Keratinocyte (primary cell): Measurements from ENCODE around the gene JAKMIP2. TPM values are rescaled to one million over a fixed set of nuclear protein-coding genes. Genes with fewer than 3 reads are reported as not detected.

Experiments
- DNase-seq: peaks from one replicate; pipeline ENCODE4 v3.0.0-alpha.2; 2011; ENCODE audit warnings: low read depth, missing footprints, low spot score
- FAIRE-seq: peaks from 2 replicates; lab custom pipeline; 2011; peaks lifted over from hg19 to GRCh38; lab: Jason Lieb, UNC
- H2AFZ ChIP-seq: 2 replicates; pipeline ENCODE4 v1.6.0; 2012; ENCODE audit warnings: low read length, control low read depth, inconsistent platforms; ENCODE audit not compliant: control insufficient read depth
- H3K27ac ChIP-seq: 2 replicates; pipeline ENCODE4 v1.5.1; 2011; ENCODE audit warnings: low read length; ENCODE audit not compliant: control insufficient read depth, insufficient read depth
- H3K27me3 ChIP-seq: 3 replicates; pipeline ENCODE4 v1.6.0; 2011; ENCODE audit warnings: low read length; ENCODE audit not compliant: control insufficient read depth, insufficient read depth; ENCODE audit errors: extremely low read depth
- H3K36me3 ChIP-seq, 2 experiments: 2 replicates in 1 of 2; 3 replicates in 1 of 2; pipeline ENCODE4 v1.5.1; 2011; ENCODE audit warnings: low read length in 2 of 2, mild to moderate bottlenecking in 1 of 2; ENCODE audit not compliant: control insufficient read depth in 2 of 2, insufficient read depth in 2 of 2; ENCODE audit errors: extremely low read depth in 1 of 2
- H3K4me1 ChIP-seq: 3 replicates; pipeline ENCODE4 v1.5.1; 2011; ENCODE audit warnings: low read length; ENCODE audit not compliant: control insufficient read depth, insufficient read depth; ENCODE audit errors: extremely low read depth
- H3K4me2 ChIP-seq: 3 replicates; pipeline ENCODE4 v1.6.0; 2011; ENCODE audit warnings: low read depth, low read length; ENCODE audit not compliant: control insufficient read depth, insufficient read depth; ENCODE audit errors: extremely low read depth
- H3K4me3 ChIP-seq, 3 experiments: fragments of 200-600 bp in 1 of 3; sonication (generic) in 1 of 3; 2 replicates in 2 of 3; 3 replicates in 1 of 3; pipeline ENCODE4 v1.5.1; 2011 to 2016; ENCODE audit warnings: low read length in 3 of 3, mild to moderate bottlenecking in 3 of 3, control low read depth in 2 of 3, inconsistent platforms in 1 of 3, low read depth in 1 of 3, mixed read lengths in 1 of 3, mixed run types in 1 of 3, moderate library complexity in 1 of 3; ENCODE audit not compliant: control insufficient read depth in 2 of 3, insufficient read depth in 2 of 3; ENCODE audit errors: extremely low read depth in 1 of 3
- H3K79me2 ChIP-seq: 2 replicates; pipeline ENCODE4 v1.6.0; 2012; ENCODE audit warnings: low read length; ENCODE audit not compliant: control insufficient read depth, insufficient read depth
- H3K9ac ChIP-seq: 3 replicates; pipeline ENCODE4 v1.6.0; 2011; ENCODE audit warnings: low read length; ENCODE audit not compliant: control insufficient read depth, insufficient read depth; ENCODE audit errors: extremely low read depth
- H3K9me1 ChIP-seq: 3 replicates; pipeline ENCODE4 v1.6.0; 2011; ENCODE audit warnings: low read length; ENCODE audit not compliant: control insufficient read depth, insufficient read depth; ENCODE audit errors: extremely low read depth
- H3K9me3 ChIP-seq: 2 replicates; pipeline ENCODE4 v1.5.1; 2012; ENCODE audit warnings: low read depth, low read length; ENCODE audit not compliant: control insufficient read depth
- H4K20me1 ChIP-seq: 3 replicates; pipeline ENCODE4 v1.6.0; 2011; ENCODE audit warnings: low read length; ENCODE audit not compliant: control insufficient read depth, insufficient read depth; ENCODE audit errors: extremely low read depth
- EZH2 ChIP-seq: IDR thresholded peaks from one replicate; pipeline ENCODE4 v1.6.1; 2012; ENCODE audit warnings: inconsistent platforms, mild to moderate bottlenecking, low read length, moderate library complexity
- dilution Hi-C: fragments of 300-500 bp; cut with MboI; formaldehyde crosslinking; loops from one replicate; pipeline ENCODE4 v1.7.0; 2020; ENCODE audit warnings: low sequenced_read_pairs; ENCODE audit not compliant: extremely low pct_ligation_motif_present
- polyA plus RNA-seq, 5 experiments: library from polyadenylated mRNA; depleted of rRNA in 3 of 5; stranded (reverse) in 3 of 5; stranded (forward) in 1 of 5; unstranded in 1 of 5; fragments of >200 nt; gene quantifications; 1 replicate in 1 of 5; 2 replicates in 3 of 5; 3 replicates in 1 of 5; pipeline versions ENCODE4 v1.2.1 to v1.2.3, GENCODE V29; 2011 to 2012; ENCODE audit warnings: missing spikeins in 2 of 5, low read depth in 1 of 5, low replicate concordance in 1 of 5
- TF ChIP-seq, protein P1 (sequence below), 3 experiments: IDR thresholded peaks in 1 of 3; conservative IDR thresholded peaks in 1 of 3; optimal IDR thresholded peaks in 1 of 3; 2 replicates in 2 of 3; 3 replicates in 1 of 3; pipeline versions ENCODE3 to v1.5.1; 2011; ENCODE audit warnings: low read length in 3 of 3, mild to moderate bottlenecking in 3 of 3, moderate library complexity in 2 of 3, control low read depth in 1 of 3, inconsistent platforms in 1 of 3; ENCODE audit not compliant: insufficient read depth in 2 of 3; ENCODE audit errors: extremely low read depth in 1 of 3

Gene JAKMIP2
- polyA plus RNA-seq, 1 donor (not counting 4 experiments of a cell fraction or from before 2014, with no cell fraction given), result not detected

DNA sequence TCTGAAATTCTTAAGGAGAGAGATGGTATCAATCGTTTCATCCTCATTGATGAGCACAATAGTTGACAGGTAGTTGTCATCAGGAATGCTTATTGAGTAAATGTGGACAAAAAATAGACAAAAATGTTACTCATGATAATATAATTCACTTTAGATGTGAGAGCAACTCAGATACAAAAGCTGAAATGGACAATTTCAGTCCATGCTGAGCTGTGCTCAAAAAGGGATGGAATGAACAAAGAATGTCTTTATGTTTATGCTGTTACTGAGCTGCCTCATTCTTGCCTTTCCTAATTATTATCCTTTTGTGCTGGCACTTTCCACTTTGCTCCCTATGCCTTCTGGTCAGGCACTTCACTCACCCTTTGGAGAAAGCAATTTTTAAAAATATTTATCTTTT is 49.5 kb downstream of the JAKMIP2 start:
- Histone ChIP-seq H3K36me3 (no peaks in the 10 kb centered on the region), H3K27me3 (no peaks in the 10 kb centered on the region), H3K4me2 (no peak overlapping the region), H3K4me1 (no peaks in the 10 kb centered on the region), H3K9ac (no peak overlapping the region), H3K9me1 (no peaks in the 10 kb centered on the region), H3K9me3 (no peaks in the 10 kb centered on the region), H3K4me3 (no peak overlapping the region), H3K79me2 (no peaks in the 10 kb centered on the region), H3K27ac (no peak overlapping the region), H2AFZ (no peak overlapping the region), H4K20me1 (no peaks in the 10 kb centered on the region)
- DNase-seq (no peak), FAIRE-seq (no peak)
- TF ChIP-seq EZH2, result no peak
- TF ChIP-seq, protein P1, sequence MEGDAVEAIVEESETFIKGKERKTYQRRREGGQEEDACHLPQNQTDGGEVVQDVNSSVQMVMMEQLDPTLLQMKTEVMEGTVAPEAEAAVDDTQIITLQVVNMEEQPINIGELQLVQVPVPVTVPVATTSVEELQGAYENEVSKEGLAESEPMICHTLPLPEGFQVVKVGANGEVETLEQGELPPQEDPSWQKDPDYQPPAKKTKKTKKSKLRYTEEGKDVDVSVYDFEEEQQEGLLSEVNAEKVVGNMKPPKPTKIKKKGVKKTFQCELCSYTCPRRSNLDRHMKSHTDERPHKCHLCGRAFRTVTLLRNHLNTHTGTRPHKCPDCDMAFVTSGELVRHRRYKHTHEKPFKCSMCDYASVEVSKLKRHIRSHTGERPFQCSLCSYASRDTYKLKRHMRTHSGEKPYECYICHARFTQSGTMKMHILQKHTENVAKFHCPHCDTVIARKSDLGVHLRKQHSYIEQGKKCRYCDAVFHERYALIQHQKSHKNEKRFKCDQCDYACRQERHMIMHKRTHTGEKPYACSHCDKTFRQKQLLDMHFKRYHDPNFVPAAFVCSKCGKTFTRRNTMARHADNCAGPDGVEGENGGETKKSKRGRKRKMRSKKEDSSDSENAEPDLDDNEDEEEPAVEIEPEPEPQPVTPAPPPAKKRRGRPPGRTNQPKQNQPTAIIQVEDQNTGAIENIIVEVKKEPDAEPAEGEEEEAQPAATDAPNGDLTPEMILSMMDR (optimal IDR thresholded peaks at IDR 0.05 in 1 of 3, IDR thresholded peaks at IDR 0.05 in 1 of 3, conservative IDR thresholded peaks at IDR 0.05 in 1 of 3; ENCODE audit: extremely low read depth in 1 of 3, insufficient read depth in 2 of 3, low read length in 3 of 3), result no peak
- dilution Hi-C loops, result no loop called here

DNA sequence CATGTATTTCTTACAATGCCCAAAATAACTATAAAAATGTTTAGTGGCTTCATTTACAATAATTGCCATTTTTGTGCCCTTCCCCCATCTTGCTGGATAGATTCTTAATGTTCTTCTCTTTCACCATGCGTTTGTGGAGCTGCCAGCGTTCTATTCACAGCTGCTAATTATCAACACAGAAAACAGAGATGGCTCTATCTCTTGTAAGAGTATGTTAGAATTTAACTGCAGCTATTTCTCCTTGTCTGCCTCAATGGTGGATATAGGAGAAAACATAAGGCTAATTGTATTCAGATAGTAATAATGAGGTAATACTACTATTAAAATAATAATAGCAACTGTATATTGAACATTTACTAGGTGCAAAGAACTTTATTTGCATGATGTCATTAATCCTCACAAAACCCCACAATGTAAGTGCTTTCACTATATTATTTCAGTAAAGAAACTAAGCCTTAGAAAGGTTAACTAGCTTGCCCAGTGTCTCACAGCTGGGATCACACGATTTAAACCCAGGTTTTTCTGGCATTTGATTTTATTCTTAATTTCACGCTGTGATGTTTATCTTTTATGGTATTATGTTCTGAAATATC is 50.1 kb downstream of the JAKMIP2 start:
- dilution Hi-C loops, result no loop called here
- no peak for TF ChIP-seq EZH2
- TF ChIP-seq, protein P1 (optimal IDR thresholded peaks at IDR 0.05 in 1 of 3, IDR thresholded peaks at IDR 0.05 in 1 of 3, conservative IDR thresholded peaks at IDR 0.05 in 1 of 3; ENCODE audit: extremely low read depth in 1 of 3, insufficient read depth in 2 of 3, low read length in 3 of 3), result no peak
- H3K4me1 ChIP-seq, result no peaks in the 10 kb centered on the region

More for the DNA sequence above, 50.1 kb downstream of the JAKMIP2 start:
- no peak overlapping the region for H3K27ac ChIP-seq
- DNase-seq (no peak), FAIRE-seq (no peak)
- no peak overlapping the region for H3K4me2 ChIP-seq
- no peaks in the 10 kb centered on the region for H4K20me1 ChIP-seq
- no peaks in the 10 kb centered on the region for H3K79me2 ChIP-seq
- no peaks in the 10 kb centered on the region for H3K27me3 ChIP-seq
- H3K9me1 ChIP-seq, result no peaks in the 10 kb centered on the region
- H3K4me3 ChIP-seq, result no peak overlapping the region
- no peaks in the 10 kb centered on the region for H3K9me3 ChIP-seq
- H3K36me3 ChIP-seq, result no peaks in the 10 kb centered on the region
- H3K9ac ChIP-seq, result no peak overlapping the region
- no peak overlapping the region for H2AFZ ChIP-seq
